ENCODE measurements around the gene ATP8B1. TPM values are rescaled to one million over a fixed set of nuclear protein-coding genes. Genes with fewer than 3 reads are reported as not detected.

The ATP8B1 gene
- total RNA-seq, 1 donor from 2014 or later, result 20.8 TPM

DNA sequence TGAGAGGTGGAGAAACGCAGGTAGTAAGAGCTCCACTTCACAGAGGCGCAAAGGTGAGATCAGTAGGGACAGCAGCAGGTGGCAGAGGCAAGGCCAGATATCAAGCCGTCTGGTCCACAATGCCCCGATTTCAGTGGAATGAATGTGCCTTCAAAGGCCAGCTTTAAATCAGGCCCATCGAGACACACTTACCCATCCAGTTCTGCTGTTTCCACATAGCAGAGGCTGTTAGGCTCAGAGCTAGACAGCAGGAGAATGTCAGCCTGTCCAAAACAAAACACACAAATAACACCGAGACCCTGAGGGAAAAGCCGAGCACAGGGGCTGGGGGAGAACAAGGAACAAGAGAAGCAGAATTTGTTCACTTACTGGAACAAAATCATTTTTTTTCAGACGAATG lies 105.7 kb downstream of the ATP8B1 start:
- DNase-seq (ENCODE audit: low read depth), result no peak
- TF ChIP-seq, protein P1, sequence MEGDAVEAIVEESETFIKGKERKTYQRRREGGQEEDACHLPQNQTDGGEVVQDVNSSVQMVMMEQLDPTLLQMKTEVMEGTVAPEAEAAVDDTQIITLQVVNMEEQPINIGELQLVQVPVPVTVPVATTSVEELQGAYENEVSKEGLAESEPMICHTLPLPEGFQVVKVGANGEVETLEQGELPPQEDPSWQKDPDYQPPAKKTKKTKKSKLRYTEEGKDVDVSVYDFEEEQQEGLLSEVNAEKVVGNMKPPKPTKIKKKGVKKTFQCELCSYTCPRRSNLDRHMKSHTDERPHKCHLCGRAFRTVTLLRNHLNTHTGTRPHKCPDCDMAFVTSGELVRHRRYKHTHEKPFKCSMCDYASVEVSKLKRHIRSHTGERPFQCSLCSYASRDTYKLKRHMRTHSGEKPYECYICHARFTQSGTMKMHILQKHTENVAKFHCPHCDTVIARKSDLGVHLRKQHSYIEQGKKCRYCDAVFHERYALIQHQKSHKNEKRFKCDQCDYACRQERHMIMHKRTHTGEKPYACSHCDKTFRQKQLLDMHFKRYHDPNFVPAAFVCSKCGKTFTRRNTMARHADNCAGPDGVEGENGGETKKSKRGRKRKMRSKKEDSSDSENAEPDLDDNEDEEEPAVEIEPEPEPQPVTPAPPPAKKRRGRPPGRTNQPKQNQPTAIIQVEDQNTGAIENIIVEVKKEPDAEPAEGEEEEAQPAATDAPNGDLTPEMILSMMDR (IDR thresholded peaks at IDR 0.05; ENCODE audit: insufficient read depth, low read length, severe bottlenecking), result no peak
- no peak for FAIRE-seq

DNA sequence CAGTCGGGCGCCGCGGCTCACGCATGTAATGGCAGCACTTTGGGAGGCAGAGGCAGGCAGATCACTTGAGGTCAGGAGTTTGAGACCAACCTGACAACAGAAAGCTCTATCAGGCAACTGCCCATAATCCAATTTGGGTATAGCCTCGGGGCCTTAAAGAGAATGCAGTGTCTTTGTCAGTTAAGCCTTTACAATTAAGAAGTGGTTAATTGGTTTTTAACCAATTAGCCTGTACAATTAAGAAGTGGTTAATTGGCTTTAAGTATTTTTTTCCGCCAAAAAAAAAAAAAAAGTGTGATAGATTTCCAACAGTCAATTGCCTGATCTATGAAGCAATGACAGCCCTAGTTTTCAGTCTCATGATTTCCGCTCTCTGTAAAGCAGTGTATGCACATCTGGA lies 106.8 kb downstream of the ATP8B1 start:
- H3K36me3 ChIP-seq (ENCODE audit: control insufficient read depth, insufficient read depth, low read length), result peaks cover 3% of the 10 kb centered on the region
- DNase-seq (ENCODE audit: low read depth) (no peak), FAIRE-seq (no peak)
- TF ChIP-seq, protein P1 (IDR thresholded peaks at IDR 0.05; ENCODE audit: insufficient read depth, low read length, severe bottlenecking), result no peak
- no peaks in the 10 kb centered on the region for H3K27me3 ChIP-seq (ENCODE audit: control insufficient read depth, insufficient read depth, low read length)
- no peak overlapping the region for H3K4me3 ChIP-seq (ENCODE audit: low read depth, low read length)

More for the DNA sequence above, 105.7 kb downstream of the ATP8B1 start:
- Histone ChIP-seq H3K4me3 (ENCODE audit: low read depth, low read length) (no peak overlapping the region), H3K36me3 (ENCODE audit: control insufficient read depth, insufficient read depth, low read length) (peaks cover 6% of the 10 kb centered on the region), H3K27me3 (ENCODE audit: control insufficient read depth, insufficient read depth, low read length) (no peaks in the 10 kb centered on the region)

DNA sequence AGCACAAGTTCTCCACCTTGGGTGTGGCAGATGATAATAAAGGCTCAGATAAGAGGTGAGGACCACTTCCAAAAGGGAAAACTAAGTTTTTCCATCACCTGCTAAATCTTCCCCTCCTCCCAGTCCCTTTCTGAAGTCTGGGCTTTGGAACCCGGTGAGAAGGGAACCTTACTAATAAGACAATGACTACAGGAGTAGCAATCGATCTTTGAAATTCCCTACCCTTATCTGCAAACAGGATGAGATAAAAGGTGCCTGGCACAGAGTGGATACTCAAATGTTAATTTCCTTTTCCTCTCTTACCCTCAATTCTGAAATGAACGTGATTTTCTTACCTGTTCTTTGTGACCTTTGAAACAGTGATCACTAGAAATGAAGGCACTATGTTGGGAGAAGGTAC lies 111.8 kb downstream of the ATP8B1 start:
- Histone ChIP-seq H3K36me3 (ENCODE audit: control insufficient read depth, insufficient read depth, low read length) (peaks cover 5% of the 10 kb centered on the region), H3K4me3 (ENCODE audit: low read depth, low read length) (no peak overlapping the region), H3K27me3 (ENCODE audit: control insufficient read depth, insufficient read depth, low read length) (no peaks in the 10 kb centered on the region)
- no peak for FAIRE-seq
- TF ChIP-seq, protein P1 (IDR thresholded peaks at IDR 0.05; ENCODE audit: insufficient read depth, low read length, severe bottlenecking), result no peak
- DNase-seq (ENCODE audit: low read depth), result no peak

DNA sequence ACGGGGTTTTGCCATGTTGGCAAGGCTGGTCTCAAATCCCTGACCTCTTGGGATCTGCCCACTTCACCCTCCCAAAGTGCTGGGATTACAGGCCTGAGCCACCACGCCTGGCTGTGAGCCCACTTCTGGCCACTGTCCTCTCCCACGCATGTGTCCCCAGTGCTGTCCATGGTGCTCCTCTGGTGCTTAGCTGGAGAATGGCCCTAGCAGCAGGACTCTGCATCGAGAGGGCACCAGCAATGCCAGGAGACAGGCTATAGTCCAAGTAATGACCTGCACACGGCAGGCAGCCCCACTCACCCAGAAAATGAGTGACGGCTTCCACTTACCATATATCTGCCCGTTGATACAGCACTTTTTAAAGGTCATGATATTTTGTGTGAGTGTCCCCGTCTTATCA lies 115.1 kb downstream of the ATP8B1 start:
- H3K4me3 ChIP-seq (ENCODE audit: low read depth, low read length), result no peak overlapping the region
- H3K36me3 ChIP-seq (ENCODE audit: control insufficient read depth, insufficient read depth, low read length), result peaks cover 8% of the 10 kb centered on the region
- H3K27me3 ChIP-seq (ENCODE audit: control insufficient read depth, insufficient read depth, low read length), result no peaks in the 10 kb centered on the region
- FAIRE-seq (no peak), DNase-seq (ENCODE audit: low read depth) (no peak)
- TF ChIP-seq, protein P1 (IDR thresholded peaks at IDR 0.05; ENCODE audit: insufficient read depth, low read length, severe bottlenecking), result no peak

DNA sequence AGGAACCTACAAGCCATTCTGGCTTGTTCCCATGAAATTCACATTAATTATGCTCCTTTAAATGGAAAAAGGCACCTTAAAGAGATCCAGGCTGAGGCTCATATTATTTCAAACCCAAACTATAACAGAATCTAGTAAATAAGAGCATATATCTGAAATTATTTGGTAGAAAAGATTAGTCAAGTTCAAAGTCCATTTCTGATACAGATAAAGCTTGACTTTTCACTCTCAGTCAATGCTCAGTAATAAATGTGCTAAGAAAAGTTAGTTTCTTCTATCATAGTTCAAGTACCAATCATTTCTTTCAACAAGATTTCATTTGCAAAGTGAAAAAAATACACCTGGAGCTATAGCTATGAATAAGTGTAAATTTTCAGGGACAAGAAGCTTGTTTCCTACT lies 119.6 kb downstream of the ATP8B1 start:
- no peak for FAIRE-seq
- H3K36me3 ChIP-seq (ENCODE audit: control insufficient read depth, insufficient read depth, low read length), result peaks cover 5% of the 10 kb centered on the region
- no peak overlapping the region for H3K4me3 ChIP-seq (ENCODE audit: low read depth, low read length)
- no peak for DNase-seq (ENCODE audit: low read depth)
- H3K27me3 ChIP-seq (ENCODE audit: control insufficient read depth, insufficient read depth, low read length), result no peaks in the 10 kb centered on the region
- TF ChIP-seq, protein P1 (IDR thresholded peaks at IDR 0.05; ENCODE audit: insufficient read depth, low read length, severe bottlenecking), result no peak
